ENCODE data around the gene CEP63.

- no peak for TF ChIP-seq EZH2 (IDR thresholded peaks at IDR 0.05; ENCODE audit: borderline replicate concordance, low read length)
- TF ChIP-seq CTCF (conservative IDR thresholded peaks at IDR 0.05 in 1 of 2, IDR thresholded peaks at IDR 0.05 in 1 of 2; ENCODE audit: extremely low read depth in 1 of 2, insufficient read depth in 1 of 2, low read depth in 1 of 2, low read length in 2 of 2): no peak
Measured at GRCh38 chr3:134619884-134620445, 134.1 kb downstream of the CEP63 start.

Measured in mammary epithelial cell (primary cell).